Jurkat, Clone E6-1 (cell line): ENCODE measurements around the gene TRMT44. TPM values are rescaled to one million over a fixed set of nuclear protein-coding genes. Genes with fewer than 3 reads are reported as not detected.

ENCODE experiments used
- DNase-seq: peaks from one replicate; pipeline ENCODE4 v3.0.0-alpha.2; 2011; ENCODE audit warnings: low read depth, low spot score
- H3K4me3 ChIP-seq: 2 replicates; pipeline ENCODE4 v1.5.1; 2011; ENCODE audit warnings: mild to moderate bottlenecking, low read length, control low read depth, moderate library complexity
- polyA plus RNA-seq: library from polyadenylated mRNA; unstranded; fragments of >200 nt; gene quantifications from one replicate; pipeline ENCODE4 v1.2.1, GENCODE V29; 2012; ENCODE audit warnings: missing spikeins; ENCODE audit not compliant: insufficient read length, insufficient read depth

Gene TRMT44
- polyA plus RNA-seq: 14.6 TPM

GRCh38 chr4:8440492-8441311 is at the start of gene TRMT44, which contains the start of gene ACOX3:
TSS of gene TRMT44 (plus strand) at chr4:8440777. CDS start at chr4:8440823, 46 bp downstream.
TSS of gene ACOX3 (minus strand) at chr4:8440723. CDS start at chr4:8416521, 24,202 bp downstream.
- H3K4me3 ChIP-seq: peak within 1 kb of the TSS; percentile 98
- peak; percentile 83 for DNase-seq

GRCh38 chr4:8391071-8391470 is 49.5 kb upstream of the TRMT44 start:
- DNase-seq: no peak

GRCh38 chr4:8391972-8392371 is 48.6 kb upstream of the TRMT44 start:
- no peak overlapping the region for H3K4me3 ChIP-seq
- DNase-seq: no peak

More at GRCh38 chr4:8391071-8391470, 49.5 kb upstream of the TRMT44 start:
- no peak overlapping the region for H3K4me3 ChIP-seq

GRCh38 chr4:8392591-8393190 is 47.9 kb upstream of the TRMT44 start:
- no peak overlapping the region for H3K4me3 ChIP-seq
- no peak for DNase-seq

GRCh38 chr4:8393593-8394038 is 47.0 kb upstream of the TRMT44 start:
- H3K4me3 ChIP-seq: no peak overlapping the region
- DNase-seq: no peak

GRCh38 chr4:8394061-8394519 is 46.5 kb upstream of the TRMT44 start:
- H3K4me3 ChIP-seq: no peak overlapping the region
- no peak for DNase-seq

- no peak overlapping the region for H3K4me3 ChIP-seq
- DNase-seq: no peak
These were observed 45.8 kb upstream of the TRMT44 start for GRCh38 chr4:8394806-8395205.

- no peak overlapping the region for H3K4me3 ChIP-seq
These were observed 44.9 kb upstream of the TRMT44 start for GRCh38 chr4:8395504-8396296.

GRCh38 chr4:8396762-8397406 is 43.7 kb upstream of the TRMT44 start:
- no peak for DNase-seq
- no peak overlapping the region for H3K4me3 ChIP-seq

More at GRCh38 chr4:8395504-8396296, 44.9 kb upstream of the TRMT44 start:
- no peak for DNase-seq

- DNase-seq: no peak
- no peak overlapping the region for H3K4me3 ChIP-seq
These were observed 42.2 kb upstream of the TRMT44 start for GRCh38 chr4:8398347-8398746.

- no peak for DNase-seq
- H3K4me3 ChIP-seq: no peak overlapping the region
These were observed 41.3 kb upstream of the TRMT44 start for GRCh38 chr4:8399298-8399697.

- no peak overlapping the region for H3K4me3 ChIP-seq
- DNase-seq: no peak
These were observed 39.8 kb upstream of the TRMT44 start for GRCh38 chr4:8400632-8401325.

GRCh38 chr4:8401665-8402064 is 38.9 kb upstream of the TRMT44 start:
- no peak for DNase-seq
- H3K4me3 ChIP-seq: no peak overlapping the region

- no peak overlapping the region for H3K4me3 ChIP-seq
These were observed 38.4 kb upstream of the TRMT44 start for GRCh38 chr4:8402181-8402597.

GRCh38 chr4:8402640-8403039 is 37.9 kb upstream of the TRMT44 start:
- no peak overlapping the region for H3K4me3 ChIP-seq
- no peak for DNase-seq

More at GRCh38 chr4:8402181-8402597, 38.4 kb upstream of the TRMT44 start:
- no peak for DNase-seq

- no peak overlapping the region for H3K4me3 ChIP-seq
- no peak for DNase-seq
These were observed 37.3 kb upstream of the TRMT44 start for GRCh38 chr4:8403173-8403753.

- DNase-seq: no peak
- no peak overlapping the region for H3K4me3 ChIP-seq
These were observed 36.6 kb upstream of the TRMT44 start for GRCh38 chr4:8403976-8404375.
